ENCODE data around the gene FBN1.

DNA sequence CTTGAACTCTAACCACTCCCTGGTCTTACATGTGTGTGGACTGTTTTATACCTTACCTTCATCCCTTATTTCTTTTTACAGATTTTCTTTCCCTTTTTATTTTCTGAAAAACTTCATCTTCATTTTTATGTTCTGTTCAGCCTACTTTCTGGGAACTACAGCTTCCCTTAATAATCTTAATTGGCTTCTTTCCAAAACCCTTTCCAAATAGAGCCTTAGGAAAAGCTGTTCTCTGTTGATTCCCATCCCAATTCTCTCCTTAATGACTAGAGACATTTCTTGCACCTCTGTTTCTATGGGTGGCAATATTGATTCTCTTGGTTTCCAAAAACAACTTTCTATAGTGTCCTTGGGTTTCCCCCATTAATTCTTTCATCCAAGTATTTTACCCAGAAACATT is 179.4 kb downstream of the FBN1 start:
- TF ChIP-seq, protein P1, sequence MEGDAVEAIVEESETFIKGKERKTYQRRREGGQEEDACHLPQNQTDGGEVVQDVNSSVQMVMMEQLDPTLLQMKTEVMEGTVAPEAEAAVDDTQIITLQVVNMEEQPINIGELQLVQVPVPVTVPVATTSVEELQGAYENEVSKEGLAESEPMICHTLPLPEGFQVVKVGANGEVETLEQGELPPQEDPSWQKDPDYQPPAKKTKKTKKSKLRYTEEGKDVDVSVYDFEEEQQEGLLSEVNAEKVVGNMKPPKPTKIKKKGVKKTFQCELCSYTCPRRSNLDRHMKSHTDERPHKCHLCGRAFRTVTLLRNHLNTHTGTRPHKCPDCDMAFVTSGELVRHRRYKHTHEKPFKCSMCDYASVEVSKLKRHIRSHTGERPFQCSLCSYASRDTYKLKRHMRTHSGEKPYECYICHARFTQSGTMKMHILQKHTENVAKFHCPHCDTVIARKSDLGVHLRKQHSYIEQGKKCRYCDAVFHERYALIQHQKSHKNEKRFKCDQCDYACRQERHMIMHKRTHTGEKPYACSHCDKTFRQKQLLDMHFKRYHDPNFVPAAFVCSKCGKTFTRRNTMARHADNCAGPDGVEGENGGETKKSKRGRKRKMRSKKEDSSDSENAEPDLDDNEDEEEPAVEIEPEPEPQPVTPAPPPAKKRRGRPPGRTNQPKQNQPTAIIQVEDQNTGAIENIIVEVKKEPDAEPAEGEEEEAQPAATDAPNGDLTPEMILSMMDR (IDR thresholded peaks at IDR 0.05) = no peak
- TF ChIP-seq POLR2A (IDR thresholded peaks at IDR 0.05) = no peak

All from adrenal gland (tissue), 5 donors.